ENCODE results near the gene NKAIN4. TPM values are rescaled to one million over a fixed set of nuclear protein-coding genes. Genes with fewer than 3 reads are reported as not detected.

The NKAIN4 gene
- total RNA-seq, 1 experiment from 2014 or later = not detected

- intact Hi-C loops (cut with micrococcal nuclease) = no loop called here
- CTCF ChIA-PET = no interaction called here
- Histone ChIP-seq H3K36me3 (ENCODE audit: low read depth, low read length) (peaks cover 31% of the 10 kb centered on the region; the same call in 1 of the 2 replicates), H3F3A (ENCODE audit: low read length, unreplicated experiment) (no peaks in the 10 kb centered on the region), H3K9ac (ENCODE audit: low read length) (no peak overlapping the region), H3K4me1 (ENCODE audit: insufficient read depth, low read length) (peaks cover 8% of the 10 kb centered on the region; the same call in 1 of the 2 replicates), H3K9me3 (ENCODE audit: low read length) (no peaks in the 10 kb centered on the region), H3K9me2 (replicated peaks; ENCODE audit: low read length) (no peaks in the 10 kb centered on the region), H3K79me2 (ENCODE audit: low read length) (peaks cover 55% of the 10 kb centered on the region), H2AFZ (ENCODE audit: low read length) (no peak overlapping the region), H3K4me2 (ENCODE audit: low read length) (no peak overlapping the region), H3K27ac (ENCODE audit: low read length) (no peak overlapping the region), H3K4me3 (ENCODE audit: low read length) (no peak overlapping the region), H3K27me3 (ENCODE audit: low read length) (no peaks in the 10 kb centered on the region), H4K20me1 (ENCODE audit: low read length) (peaks cover 27% of the 10 kb centered on the region)
- no TSS peak for BruUV-seq (replicated peaks)
- no peak for ATAC-seq
- no peak for DNase-seq
- POLR2A ChIA-PET (ENCODE audit: unreplicated experiment) = no interaction called here
- TF ChIP-seq EZH2phosphoT487 (IDR thresholded peaks at IDR 0.05; ENCODE audit: borderline replicate concordance, low read length) (no peak), EZH2 (IDR thresholded peaks at IDR 0.05; ENCODE audit: low read length, unreplicated experiment) (no peak), CTCF (conservative IDR thresholded peaks at IDR 0.05; ENCODE audit: low read depth, low read length) (no peak)
These were observed 22.7 kb upstream of the NKAIN4 start for GRCh38 chr20:63276956-63277355.

- no peak for TF ChIP-seq EZH2 (IDR thresholded peaks at IDR 0.05; ENCODE audit: low read length, unreplicated experiment)
- TF ChIP-seq CTCF (conservative IDR thresholded peaks at IDR 0.05; ENCODE audit: low read depth, low read length) = no peak
- no peak for TF ChIP-seq EZH2phosphoT487 (IDR thresholded peaks at IDR 0.05; ENCODE audit: borderline replicate concordance, low read length)
- peaks cover 27% of the 10 kb centered on the region for H4K20me1 ChIP-seq (ENCODE audit: low read length)
- H3K79me2 ChIP-seq (ENCODE audit: low read length) = peaks cover 60% of the 10 kb centered on the region
- H3K4me3 ChIP-seq (ENCODE audit: low read length) = no peak overlapping the region
- intact Hi-C loops (cut with micrococcal nuclease) = no loop called here
- DNase-seq = no peak
- no peak overlapping the region for H3K4me2 ChIP-seq (ENCODE audit: low read length)
- H3K4me1 ChIP-seq (ENCODE audit: insufficient read depth, low read length) = peaks cover 13% of the 10 kb centered on the region; the same call in 1 of the 2 replicates
- H3K9me3 ChIP-seq (ENCODE audit: low read length) = no peaks in the 10 kb centered on the region
- H3K9ac ChIP-seq (ENCODE audit: low read length) = no peak overlapping the region
- ChIA-PET POLR2A (ENCODE audit: unreplicated experiment) (no interaction called here), CTCF (no interaction called here)
- H3F3A ChIP-seq (ENCODE audit: low read length, unreplicated experiment) = no peaks in the 10 kb centered on the region
- no peaks in the 10 kb centered on the region for H3K9me2 ChIP-seq (replicated peaks; ENCODE audit: low read length)
- no TSS peak for BruUV-seq (replicated peaks)
- H3K36me3 ChIP-seq (ENCODE audit: low read depth, low read length) = peaks cover 31% of the 10 kb centered on the region; the same call in 1 of the 2 replicates
- H2AFZ ChIP-seq (ENCODE audit: low read length) = no peak overlapping the region
- H3K27me3 ChIP-seq (ENCODE audit: low read length) = no peaks in the 10 kb centered on the region
- no peak for ATAC-seq
- H3K27ac ChIP-seq (ENCODE audit: low read length) = no peak overlapping the region
These were observed 21.6 kb upstream of the NKAIN4 start for GRCh38 chr20:63275825-63276224.

- Histone ChIP-seq H4K20me1 (ENCODE audit: low read length) (peaks cover 27% of the 10 kb centered on the region), H3K9me3 (ENCODE audit: low read length) (no peaks in the 10 kb centered on the region), H3K27ac (ENCODE audit: low read length) (no peak overlapping the region), H3K4me1 (ENCODE audit: insufficient read depth, low read length) (peaks cover 13% of the 10 kb centered on the region; the same call in 1 of the 2 replicates), H3K36me3 (ENCODE audit: low read depth, low read length) (peaks cover 23% of the 10 kb centered on the region; the same call in 1 of the 2 replicates), H3K79me2 (ENCODE audit: low read length) (peaks cover 60% of the 10 kb centered on the region), H3K9me2 (replicated peaks; ENCODE audit: low read length) (no peaks in the 10 kb centered on the region), H3K4me3 (ENCODE audit: low read length) (no peak overlapping the region), H2AFZ (ENCODE audit: low read length) (no peak overlapping the region), H3K9ac (ENCODE audit: low read length) (no peak overlapping the region), H3K27me3 (ENCODE audit: low read length) (no peaks in the 10 kb centered on the region), H3F3A (ENCODE audit: low read length, unreplicated experiment) (no peaks in the 10 kb centered on the region), H3K4me2 (ENCODE audit: low read length) (peak overlapping the region; percentile 83; the same call in 1 of the 2 replicates)
- POLR2A ChIA-PET (ENCODE audit: unreplicated experiment) = no interaction called here
- no TSS peak for BruUV-seq (replicated peaks)
- TF ChIP-seq CTCF (conservative IDR thresholded peaks at IDR 0.05; ENCODE audit: low read depth, low read length) = no peak
- intact Hi-C loops (cut with micrococcal nuclease) = no loop called here
- ATAC-seq (no peak), DNase-seq (no peak)
- CTCF ChIA-PET = no interaction called here
These were observed 20.3 kb upstream of the NKAIN4 start for GRCh38 chr20:63274381-63275228.
